ENCODE results near the gene TRIOBP. TPM values are rescaled to one million over a fixed set of nuclear protein-coding genes. Genes with fewer than 3 reads are reported as not detected.

Gene TRIOBP
- total and polyA plus RNA-seq, 9 donors, result 36.4 to 61.5 (median 52.4) TPM

GRCh38 chr22:37811867-37812266, 115.0 kb downstream of the TRIOBP start:
- Histone ChIP-seq H3K4me3 (ENCODE audit: low read length) (no peak overlapping the region), H3K27me3 (ENCODE audit: control insufficient read depth, insufficient read depth, low read length) (peaks cover 2% of the 10 kb centered on the region), H3K27ac (ENCODE audit: low read length) (no peak overlapping the region), H3K4me1 (ENCODE audit: control insufficient read depth, insufficient read depth, low read length) (peaks cover 19% of the 10 kb centered on the region), H3K36me3 (ENCODE audit: control insufficient read depth, insufficient read depth, low read length) (peaks cover 25% of the 10 kb centered on the region), H3K9me3 (replicated peaks; ENCODE audit: control insufficient read depth, low read depth, low read length) (no peaks in the 10 kb centered on the region)
- WGBS (ENCODE audit: insufficient coverage), result no CpG with 5 or more reads among the region's 2 CpGs
- DNase-seq, result no peak

- Histone ChIP-seq H3K4me3 (ENCODE audit: low read length) (no peak overlapping the region), H3K9me3 (replicated peaks; ENCODE audit: control insufficient read depth, low read depth, low read length) (no peaks in the 10 kb centered on the region), H3K36me3 (ENCODE audit: control insufficient read depth, insufficient read depth, low read length) (peaks cover 25% of the 10 kb centered on the region), H3K4me1 (ENCODE audit: control insufficient read depth, insufficient read depth, low read length) (peaks cover 21% of the 10 kb centered on the region), H3K27me3 (ENCODE audit: control insufficient read depth, insufficient read depth, low read length) (peaks cover 3% of the 10 kb centered on the region), H3K27ac (ENCODE audit: low read length) (no peak overlapping the region)
- DNase-seq, result no peak
- 88% methylated on average over 21 of the region's 27 CpGs for WGBS (ENCODE audit: insufficient coverage)
Observed at GRCh38 chr22:37812869-37813678, 116.2 kb downstream of the TRIOBP start.

GRCh38 chr22:37815593-37815992, 118.7 kb downstream of the TRIOBP start:
- Histone ChIP-seq H3K27me3 (ENCODE audit: control insufficient read depth, insufficient read depth, low read length) (peaks cover 23% of the 10 kb centered on the region), H3K27ac (ENCODE audit: low read length) (no peak overlapping the region), H3K9me3 (replicated peaks; ENCODE audit: control insufficient read depth, low read depth, low read length) (no peaks in the 10 kb centered on the region), H3K4me3 (ENCODE audit: low read length) (no peak overlapping the region), H3K36me3 (ENCODE audit: control insufficient read depth, insufficient read depth, low read length) (peaks cover 18% of the 10 kb centered on the region), H3K4me1 (ENCODE audit: control insufficient read depth, insufficient read depth, low read length) (peaks cover 18% of the 10 kb centered on the region)
- WGBS (ENCODE audit: insufficient coverage), result 84% methylated on average over 12 of the region's 12 CpGs
- DNase-seq, result no peak

GRCh38 chr22:37816543-37817180, 119.8 kb downstream of the TRIOBP start:
- no peaks in the 10 kb centered on the region for H3K9me3 ChIP-seq (replicated peaks; ENCODE audit: control insufficient read depth, low read depth, low read length)
- WGBS (ENCODE audit: insufficient coverage), result 95% methylated on average over 23 of the region's 23 CpGs
- no peak overlapping the region for H3K4me3 ChIP-seq (ENCODE audit: low read length)
- no peak for DNase-seq
- peaks cover 18% of the 10 kb centered on the region for H3K36me3 ChIP-seq (ENCODE audit: control insufficient read depth, insufficient read depth, low read length)
- peaks cover 18% of the 10 kb centered on the region for H3K4me1 ChIP-seq (ENCODE audit: control insufficient read depth, insufficient read depth, low read length)
- H3K27me3 ChIP-seq (ENCODE audit: control insufficient read depth, insufficient read depth, low read length), result peaks cover 27% of the 10 kb centered on the region
- no peak overlapping the region for H3K27ac ChIP-seq (ENCODE audit: low read length)

- WGBS (ENCODE audit: insufficient coverage), result under 1% methylated on average over 13 of the region's 29 CpGs
- peak overlapping the region; percentile 42 for H3K4me3 ChIP-seq (ENCODE audit: low read length)
- H3K4me1 ChIP-seq (ENCODE audit: control insufficient read depth, insufficient read depth, low read length), result peaks cover 18% of the 10 kb centered on the region
- peaks cover 39% of the 10 kb centered on the region for H3K27me3 ChIP-seq (ENCODE audit: control insufficient read depth, insufficient read depth, low read length)
- peak; percentile 88 for DNase-seq
- H3K9me3 ChIP-seq (replicated peaks; ENCODE audit: control insufficient read depth, low read depth, low read length), result no peaks in the 10 kb centered on the region
- H3K36me3 ChIP-seq (ENCODE audit: control insufficient read depth, insufficient read depth, low read length), result peaks cover 18% of the 10 kb centered on the region
- H3K27ac ChIP-seq (ENCODE audit: low read length), result peak overlapping the region; percentile 67
Observed at GRCh38 chr22:37817705-37818408, 121.0 kb downstream of the TRIOBP start.

- no peak overlapping the region for H3K27ac ChIP-seq (ENCODE audit: low read length)
- 2% methylated on average over 66 of the region's 68 CpGs for WGBS (ENCODE audit: insufficient coverage)
- DNase-seq, result peak; percentile 63
Observed at GRCh38 chr22:37818409-37819104, 121.7 kb downstream of the TRIOBP start.

GRCh38 chr22:37819105-37819433, 122.2 kb downstream of the TRIOBP start:
- DNase-seq, result no peak
- H3K4me1 ChIP-seq (ENCODE audit: control insufficient read depth, insufficient read depth, low read length), result peaks cover 22% of the 10 kb centered on the region
- H3K27ac ChIP-seq (ENCODE audit: low read length), result no peak overlapping the region
- 17% methylated on average over 10 of the region's 14 CpGs for WGBS (ENCODE audit: insufficient coverage)
- H3K36me3 ChIP-seq (ENCODE audit: control insufficient read depth, insufficient read depth, low read length), result peaks cover 15% of the 10 kb centered on the region
- H3K27me3 ChIP-seq (ENCODE audit: control insufficient read depth, insufficient read depth, low read length), result peaks cover 51% of the 10 kb centered on the region
- no peaks in the 10 kb centered on the region for H3K9me3 ChIP-seq (replicated peaks; ENCODE audit: control insufficient read depth, low read depth, low read length)
- no peak overlapping the region for H3K4me3 ChIP-seq (ENCODE audit: low read length)

More at GRCh38 chr22:37818409-37819104, 121.7 kb downstream of the TRIOBP start:
- H3K27me3 ChIP-seq (ENCODE audit: control insufficient read depth, insufficient read depth, low read length), result peaks cover 46% of the 10 kb centered on the region
- H3K4me1 ChIP-seq (ENCODE audit: control insufficient read depth, insufficient read depth, low read length), result peaks cover 21% of the 10 kb centered on the region
- peaks cover 18% of the 10 kb centered on the region for H3K36me3 ChIP-seq (ENCODE audit: control insufficient read depth, insufficient read depth, low read length)
- peak overlapping the region; percentile 23 for H3K4me3 ChIP-seq (ENCODE audit: low read length)
- H3K9me3 ChIP-seq (replicated peaks; ENCODE audit: control insufficient read depth, low read depth, low read length), result no peaks in the 10 kb centered on the region

GRCh38 chr22:37820350-37820749, 123.5 kb downstream of the TRIOBP start:
- H3K27ac ChIP-seq (ENCODE audit: low read length), result no peak overlapping the region
- no peaks in the 10 kb centered on the region for H3K9me3 ChIP-seq (replicated peaks; ENCODE audit: control insufficient read depth, low read depth, low read length)
- no peak for DNase-seq
- no peak overlapping the region for H3K4me3 ChIP-seq (ENCODE audit: low read length)
- H3K36me3 ChIP-seq (ENCODE audit: control insufficient read depth, insufficient read depth, low read length), result peaks cover 7% of the 10 kb centered on the region
- peaks cover 25% of the 10 kb centered on the region for H3K4me1 ChIP-seq (ENCODE audit: control insufficient read depth, insufficient read depth, low read length)
- H3K27me3 ChIP-seq (ENCODE audit: control insufficient read depth, insufficient read depth, low read length), result peaks cover 55% of the 10 kb centered on the region
- 88% methylated on average over 5 of the region's 5 CpGs for WGBS (ENCODE audit: insufficient coverage)

GRCh38 chr22:37822079-37822833, 125.4 kb downstream of the TRIOBP start:
- H3K36me3 ChIP-seq (ENCODE audit: control insufficient read depth, insufficient read depth, low read length), result no peaks in the 10 kb centered on the region
- no peaks in the 10 kb centered on the region for H3K9me3 ChIP-seq (replicated peaks; ENCODE audit: control insufficient read depth, low read depth, low read length)
- H3K4me3 ChIP-seq (ENCODE audit: low read length), result no peak overlapping the region
- no peak overlapping the region for H3K27ac ChIP-seq (ENCODE audit: low read length)
- H3K4me1 ChIP-seq (ENCODE audit: control insufficient read depth, insufficient read depth, low read length), result peaks cover 33% of the 10 kb centered on the region
- WGBS (ENCODE audit: insufficient coverage), result 19% methylated on average over 4 of the region's 8 CpGs
- DNase-seq, result no peak
- peaks cover 57% of the 10 kb centered on the region for H3K27me3 ChIP-seq (ENCODE audit: control insufficient read depth, insufficient read depth, low read length)
